HG03565 (cell line): ENCODE results near the gene AGO1.
"Not testable (repeated sequence)": the region's sequence is repeated elsewhere in the genome, so short reads cannot be mapped to it uniquely, and the experiment has no call there.

Experiments
- ATAC-seq: cut with Tn5 transposase; IDR thresholded peaks from one replicate; pipeline ENCODE4 v1.9.1; 2021; ENCODE audit warnings: mild to moderate bottlenecking, moderate library complexity; ENCODE audit not compliant: unreplicated experiment

AGO1 gene

DNA sequence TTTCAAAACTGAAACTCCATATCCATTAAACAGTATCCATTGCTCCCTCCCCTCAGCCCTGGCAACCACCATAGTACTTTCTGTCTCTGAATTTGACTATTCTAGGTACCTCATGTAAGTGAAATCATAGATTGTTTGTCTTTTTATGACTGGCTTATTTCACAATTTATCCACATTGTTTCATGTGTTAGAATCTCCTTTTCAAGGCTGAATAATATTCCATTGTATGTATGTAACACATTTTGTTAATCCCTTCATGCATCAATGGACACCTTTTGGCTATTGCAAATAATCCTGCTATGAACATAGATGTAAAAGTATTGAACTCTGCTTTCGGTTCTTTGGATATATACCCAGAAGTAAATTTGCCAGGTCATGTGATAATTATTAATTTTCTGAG, 85.4 kb downstream of the AGO1 start:
- ATAC-seq = no peak

- ATAC-seq = no peak
Measured at GRCh38 chr1:35971601-35972000, 88.6 kb downstream of the AGO1 start.

DNA sequence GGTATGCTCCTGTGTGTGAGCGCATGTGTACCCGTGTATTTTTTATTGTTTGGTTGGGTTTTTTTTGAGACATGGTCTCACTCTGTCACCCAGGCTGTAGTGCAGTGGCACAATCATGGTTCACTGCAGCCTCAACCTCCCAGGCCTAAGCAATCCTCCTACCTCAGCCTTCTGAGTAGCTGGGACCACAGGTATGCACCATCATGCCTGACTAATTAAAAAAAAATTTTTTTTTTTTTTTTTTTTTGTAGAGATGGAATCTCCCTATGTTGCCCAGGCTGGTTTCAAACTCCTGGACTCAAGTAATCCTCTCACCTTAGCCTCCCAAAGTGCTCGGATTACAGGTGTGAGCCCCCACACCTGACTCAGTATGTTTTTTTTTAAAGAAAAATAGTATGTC, 89.6 kb downstream of the AGO1 start:
- ATAC-seq = not testable (repeated sequence)

GRCh38 chr1:35980090-35980489, 97.1 kb downstream of the AGO1 start:
- ATAC-seq = no peak
